ENCODE data around the gene NAXE. TPM values are rescaled to one million over a fixed set of nuclear protein-coding genes. Genes with fewer than 3 reads are reported as not detected.

NAXE gene
- polyA plus RNA-seq, result 100 to 1,000 TPM in 1 of 4 donors, 10 to 100 TPM in 3; 64.8 to 105 (median 94.3) TPM
- long read RNA-seq, donor 1, result 0 reads
- long read RNA-seq, donor 2, transcript NAXE-203 (6 exons, 1,125 nt), result major isoform, 21 of 22 reads
- long read RNA-seq, donor 2, partial matches to known transcripts, result 0 of 22 reads
- long read RNA-seq, donor 2, other reads (novel, unspliced or antisense), result 0 of 22 reads
- long read RNA-seq, donor 3, transcript NAXE-203 (6 exons, 1,125 nt), result major isoform, 22 of 26 reads
- long read RNA-seq, donor 3, partial matches to known transcripts, result 0 of 26 reads
- long read RNA-seq, donor 3, other reads (novel, unspliced or antisense), result 0 of 26 reads
- long read RNA-seq, donor 4, result 0 reads
- long read RNA-seq, donor 5, transcript NAXE-203 (6 exons, 1,125 nt), result major isoform, 14 of 20 reads
- long read RNA-seq, donor 5, partial matches to known transcripts, result 5 of 20 reads
- long read RNA-seq, donor 5, other reads (novel, unspliced or antisense), result 0 of 20 reads
- long read RNA-seq, donor 6, transcript NAXE-203 (6 exons, 1,125 nt), result major isoform, 22 of 40 reads
- long read RNA-seq, donor 6, partial matches to known transcripts, result 6 of 40 reads
- long read RNA-seq, donor 6, other reads (novel, unspliced or antisense), result 8 of 40 reads
- long read RNA-seq, donor 7, result 0 reads
- long read RNA-seq, donor 8, partial matches to known transcripts, result 0 of 2 reads
- long read RNA-seq, donor 8, other reads (novel, unspliced or antisense), result 0 of 2 reads
- long read RNA-seq, donor 9, transcript NAXE-203 (6 exons, 1,125 nt), result major isoform, 5 of 6 reads
- long read RNA-seq, donor 9, partial matches to known transcripts, result 0 of 6 reads
- long read RNA-seq, donor 9, other reads (novel, unspliced or antisense), result 0 of 6 reads
- long read RNA-seq, donor 10, transcript NAXE-203 (6 exons, 1,125 nt), result major isoform, 34 of 46 reads
- long read RNA-seq, donor 10, partial matches to known transcripts, result 0 of 46 reads
- long read RNA-seq, donor 10, other reads (novel, unspliced or antisense), result 10 of 46 reads

DNA sequence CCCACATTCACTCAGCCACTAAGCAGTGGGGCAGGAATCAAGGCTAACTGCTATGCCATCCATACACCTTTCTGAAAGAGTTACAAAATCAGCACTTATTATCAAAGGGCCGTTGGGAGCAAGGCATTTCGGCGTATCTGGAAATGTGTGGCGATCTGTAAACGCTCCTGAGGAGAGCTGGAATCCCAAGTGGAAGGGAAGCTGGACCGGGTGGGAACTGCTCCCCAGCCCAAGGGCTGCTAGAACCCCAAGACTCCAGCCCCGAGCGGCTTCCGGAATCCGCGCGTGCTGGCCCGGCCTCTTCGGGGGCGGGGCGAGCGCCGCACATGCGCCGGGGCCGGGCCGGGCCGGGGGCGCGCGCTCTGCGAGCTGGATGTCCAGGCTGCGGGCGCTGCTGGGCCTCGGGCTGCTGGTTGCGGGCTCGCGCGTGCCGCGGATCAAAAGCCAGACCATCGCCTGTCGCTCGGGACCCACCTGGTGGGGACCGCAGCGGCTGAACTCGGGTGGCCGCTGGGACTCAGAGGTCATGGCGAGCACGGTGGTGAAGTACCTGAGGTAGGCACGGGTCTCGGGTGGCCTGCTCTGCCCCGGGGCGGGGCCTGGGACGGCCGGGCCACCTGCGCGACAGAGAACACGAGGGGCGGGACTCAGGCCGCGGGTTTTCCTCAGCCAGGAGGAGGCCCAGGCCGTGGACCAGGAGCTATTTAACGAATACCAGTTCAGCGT, at the start of gene NAXE:
NAXE (plus strand) TSS at position 345 of the 726 bp plus-strand sequence; CDS start at position 374, 29 bp downstream.
- H3K27ac ChIP-seq (ENCODE audit: low read depth in 1 of 3, low read length in 2 of 3), result peak within 1 kb of the TSS; percentile 82 to 93 (median 90)
- H3K4me1 ChIP-seq (ENCODE audit: control insufficient read depth in 3 of 3, insufficient read depth in 2 of 3, low read depth in 1 of 3, low read length in 2 of 3), result peaks cover 0 to 7% (median 0%) of the 10 kb centered on the region in 3 donors
- FAIRE-seq (no peak), DNase-seq (peak; percentile 83 to 91)
- peaks cover 0 to 35% (median 0%) of the 10 kb centered on the region in 3 donors for H3K36me3 ChIP-seq (ENCODE audit: control insufficient read depth in 3 of 3, insufficient read depth in 2 of 3, low read depth in 1 of 3, low read length in 3 of 3)
- H3K4me3 ChIP-seq (ENCODE audit: low read depth in 1 of 3, low read length in 3 of 3), result peak within 1 kb of the TSS; percentile 69 to 90 (median 71)
- H3K27me3 ChIP-seq (ENCODE audit: control insufficient read depth in 3 of 3, insufficient read depth in 3 of 3, low read length in 3 of 3), result no peaks in the 10 kb centered on the region
- 0 to 1% (median 0%) methylated on average over 48 to 60 of the region's 60 CpGs for WGBS, 3 donors
- no peaks in the 10 kb centered on the region for H3K9me3 ChIP-seq (ENCODE audit: control insufficient read depth in 2 of 2, insufficient read depth in 1 of 2, low read depth in 1 of 2, low read length in 1 of 2)

DNA sequence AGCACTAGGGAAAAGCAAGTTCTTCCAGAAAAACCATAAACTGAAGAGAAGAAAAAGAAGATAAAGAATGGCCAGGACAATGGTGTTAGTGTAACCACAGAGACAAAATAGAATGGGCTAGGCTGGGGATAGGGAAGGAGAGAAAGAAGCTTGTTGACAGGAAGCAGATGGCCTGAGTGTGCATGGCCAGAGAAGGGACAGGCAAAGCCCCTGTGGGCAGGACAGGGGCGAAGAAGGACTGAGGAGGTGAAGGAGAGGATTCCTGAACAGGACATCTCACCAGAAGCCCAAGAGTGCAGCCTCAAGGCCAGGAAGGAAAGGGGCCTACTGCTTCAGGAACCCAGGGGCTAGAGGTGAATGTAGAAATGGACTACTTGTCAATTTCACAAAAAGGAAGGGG, 48.5 kb upstream of the NAXE start:
- Histone ChIP-seq H3K36me3 (ENCODE audit: control insufficient read depth in 3 of 3, insufficient read depth in 2 of 3, low read depth in 1 of 3, low read length in 3 of 3) (peaks cover 0 to 50% (median 0%) of the 10 kb centered on the region in 3 donors), H3K9me3 (ENCODE audit: control insufficient read depth in 2 of 2, insufficient read depth in 1 of 2, low read depth in 1 of 2, low read length in 1 of 2) (no peaks in the 10 kb centered on the region), H3K4me3 (ENCODE audit: low read depth in 1 of 3, low read length in 3 of 3) (no peak overlapping the region), H3K27me3 (ENCODE audit: control insufficient read depth in 3 of 3, insufficient read depth in 3 of 3, low read length in 3 of 3) (no peaks in the 10 kb centered on the region), H3K27ac (ENCODE audit: low read depth in 1 of 3, low read length in 2 of 3) (no peak overlapping the region), H3K4me1 (ENCODE audit: control insufficient read depth in 3 of 3, insufficient read depth in 2 of 3, low read depth in 1 of 3, low read length in 2 of 3) (peaks cover 0 to 9% (median 0%) of the 10 kb centered on the region in 3 donors)
- no peak for DNase-seq
- 83 to 95% (median 86%) methylated on average over 1 of the region's 1 CpG for WGBS, 3 donors
- FAIRE-seq, result no peak

DNA sequence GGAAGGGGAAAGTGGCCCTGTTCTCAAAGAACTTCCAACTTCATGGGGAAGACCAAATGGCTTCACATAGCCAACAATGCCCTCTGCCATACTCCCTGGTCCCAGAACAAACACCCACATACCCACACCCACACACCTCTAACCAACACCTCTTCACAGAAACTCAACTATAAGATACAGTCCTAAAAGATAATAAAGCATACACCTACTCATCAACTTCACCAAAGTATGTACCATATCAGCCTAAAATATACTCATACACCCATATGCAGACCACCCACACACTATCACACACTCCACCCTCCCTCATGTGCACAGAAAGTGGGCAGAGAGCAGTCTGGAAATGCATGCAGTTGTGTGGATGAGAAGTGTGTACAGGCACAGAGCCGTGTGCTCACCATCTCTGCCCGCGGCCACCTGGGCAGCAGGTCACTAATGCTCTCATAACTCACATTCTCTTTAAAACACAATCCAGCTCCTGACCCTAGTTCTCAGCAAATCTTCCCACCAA, 46.9 kb upstream of the NAXE start:
- Histone ChIP-seq H3K27ac (ENCODE audit: low read depth in 1 of 3, low read length in 2 of 3) (no peak overlapping the region), H3K9me3 (ENCODE audit: control insufficient read depth in 2 of 2, insufficient read depth in 1 of 2, low read depth in 1 of 2, low read length in 1 of 2) (no peaks in the 10 kb centered on the region), H3K27me3 (ENCODE audit: control insufficient read depth in 3 of 3, insufficient read depth in 3 of 3, low read length in 3 of 3) (no peaks in the 10 kb centered on the region), H3K4me3 (ENCODE audit: low read depth in 1 of 3, low read length in 3 of 3) (no peak overlapping the region), H3K4me1 (ENCODE audit: control insufficient read depth in 3 of 3, insufficient read depth in 2 of 3, low read depth in 1 of 3, low read length in 2 of 3) (peaks cover 0 to 9% (median 0%) of the 10 kb centered on the region in 3 donors), H3K36me3 (ENCODE audit: control insufficient read depth in 3 of 3, insufficient read depth in 2 of 3, low read depth in 1 of 3, low read length in 3 of 3) (peaks cover 0 to 50% (median 0%) of the 10 kb centered on the region in 3 donors)
- WGBS, 3 donors, result 96 to 100% (median 99%) methylated on average over 3 of the region's 3 CpGs
- FAIRE-seq, result no peak
- DNase-seq, result no peak

DNA sequence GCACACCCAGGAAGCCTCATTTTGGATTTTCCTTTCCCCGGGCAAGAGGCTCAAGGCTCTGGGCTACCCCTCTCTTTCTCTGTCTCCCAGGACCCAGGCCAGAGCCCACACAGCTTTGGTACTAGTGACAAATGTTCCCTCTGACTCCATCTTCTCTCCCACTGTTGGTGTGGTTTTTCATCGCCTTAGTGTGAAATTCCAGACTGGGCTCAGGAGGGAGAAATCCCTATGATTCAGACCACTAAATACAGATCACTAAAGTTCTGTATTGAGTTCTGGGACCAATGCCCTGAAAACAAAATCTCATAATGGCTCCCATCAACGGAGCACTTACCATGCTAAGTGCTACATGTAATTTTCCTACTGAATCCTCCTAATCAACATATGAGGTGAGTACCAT, 45.3 kb upstream of the NAXE start:
- H3K36me3 ChIP-seq (ENCODE audit: control insufficient read depth in 3 of 3, insufficient read depth in 2 of 3, low read depth in 1 of 3, low read length in 3 of 3), result peaks cover 0 to 49% (median 0%) of the 10 kb centered on the region in 3 donors
- H3K27me3 ChIP-seq (ENCODE audit: control insufficient read depth in 3 of 3, insufficient read depth in 3 of 3, low read length in 3 of 3), result no peaks in the 10 kb centered on the region
- H3K9me3 ChIP-seq (ENCODE audit: control insufficient read depth in 2 of 2, insufficient read depth in 1 of 2, low read depth in 1 of 2, low read length in 1 of 2), result no peaks in the 10 kb centered on the region
- H3K4me1 ChIP-seq (ENCODE audit: control insufficient read depth in 3 of 3, insufficient read depth in 2 of 3, low read depth in 1 of 3, low read length in 2 of 3), result peaks cover 0 to 9% (median 0%) of the 10 kb centered on the region in 3 donors
- 83 to 95% (median 90%) methylated on average over 3 of the region's 3 CpGs for WGBS, 3 donors
- no peak for DNase-seq
- no peak for FAIRE-seq
- no peak overlapping the region for H3K4me3 ChIP-seq (ENCODE audit: low read depth in 1 of 3, low read length in 3 of 3)
- no peak overlapping the region for H3K27ac ChIP-seq (ENCODE audit: low read depth in 1 of 3, low read length in 2 of 3)

DNA sequence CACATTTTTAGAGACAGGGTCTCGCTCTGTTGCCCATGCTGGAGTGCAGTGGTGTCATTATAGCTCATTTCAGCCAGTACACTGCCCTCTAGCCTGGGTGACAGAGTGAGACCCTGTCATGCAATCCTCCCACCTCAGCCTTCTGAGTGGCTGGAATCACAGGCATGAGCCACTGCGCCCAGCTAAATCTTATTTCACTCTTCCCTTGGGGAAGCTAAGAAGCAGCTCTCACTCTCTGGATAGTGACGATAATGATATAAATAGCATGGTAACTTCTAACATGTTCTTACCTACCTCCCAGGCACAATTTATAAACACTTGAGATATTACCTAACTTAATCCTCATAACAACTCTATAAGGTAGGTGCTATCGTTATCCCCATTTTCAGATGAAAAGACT, 44.1 kb upstream of the NAXE start:
- peaks cover 0 to 54% (median 0%) of the 10 kb centered on the region in 3 donors for H3K36me3 ChIP-seq (ENCODE audit: control insufficient read depth in 3 of 3, insufficient read depth in 2 of 3, low read depth in 1 of 3, low read length in 3 of 3)
- DNase-seq (no peak), FAIRE-seq (no peak)
- H3K9me3 ChIP-seq (ENCODE audit: control insufficient read depth in 2 of 2, insufficient read depth in 1 of 2, low read depth in 1 of 2, low read length in 1 of 2), result no peaks in the 10 kb centered on the region
- H3K27ac ChIP-seq (ENCODE audit: low read depth in 1 of 3, low read length in 2 of 3), result no peak overlapping the region
- 95 to 99% (median 98%) methylated on average over 4 of the region's 4 CpGs for WGBS, 3 donors
- H3K4me1 ChIP-seq (ENCODE audit: control insufficient read depth in 3 of 3, insufficient read depth in 2 of 3, low read depth in 1 of 3, low read length in 2 of 3), result peaks cover 0 to 1% (median 0%) of the 10 kb centered on the region in 3 donors
- no peak overlapping the region for H3K4me3 ChIP-seq (ENCODE audit: low read depth in 1 of 3, low read length in 3 of 3)
- no peaks in the 10 kb centered on the region for H3K27me3 ChIP-seq (ENCODE audit: control insufficient read depth in 3 of 3, insufficient read depth in 3 of 3, low read length in 3 of 3)

DNA sequence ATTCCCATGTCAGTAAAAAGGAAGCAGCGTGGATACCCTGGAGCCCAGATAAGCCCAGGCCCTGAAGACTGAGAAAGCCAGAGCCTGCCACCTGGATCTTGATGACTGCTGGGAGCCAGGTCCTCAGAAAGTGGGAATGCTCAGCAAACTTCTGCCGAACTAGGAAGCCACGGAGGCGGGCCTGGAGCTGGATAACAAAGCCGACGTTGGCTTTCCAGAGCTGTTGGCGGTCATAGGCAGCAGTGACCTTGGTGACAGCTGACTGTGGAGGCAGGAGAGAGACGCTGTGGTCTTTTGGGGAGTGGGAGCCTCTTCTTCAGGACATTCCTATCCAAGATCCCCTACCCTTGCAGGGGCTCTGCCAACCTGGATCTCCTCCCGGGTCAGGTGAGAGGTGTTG, 43.6 kb upstream of the NAXE start:
- 94 to 98% (median 94%) methylated on average over 9 of the region's 9 CpGs for WGBS, 3 donors
- H3K4me3 ChIP-seq (ENCODE audit: low read depth in 1 of 3, low read length in 3 of 3), result no peak overlapping the region
- DNase-seq (no peak), FAIRE-seq (no peak)
- no peaks in the 10 kb centered on the region for H3K27me3 ChIP-seq (ENCODE audit: control insufficient read depth in 3 of 3, insufficient read depth in 3 of 3, low read length in 3 of 3)
- no peak overlapping the region for H3K27ac ChIP-seq (ENCODE audit: low read depth in 1 of 3, low read length in 2 of 3)
- H3K36me3 ChIP-seq (ENCODE audit: control insufficient read depth in 3 of 3, insufficient read depth in 2 of 3, low read depth in 1 of 3, low read length in 3 of 3), result peaks cover 0 to 55% (median 0%) of the 10 kb centered on the region in 3 donors
- H3K9me3 ChIP-seq (ENCODE audit: control insufficient read depth in 2 of 2, insufficient read depth in 1 of 2, low read depth in 1 of 2, low read length in 1 of 2), result no peaks in the 10 kb centered on the region
- H3K4me1 ChIP-seq (ENCODE audit: control insufficient read depth in 3 of 3, insufficient read depth in 2 of 3, low read depth in 1 of 3, low read length in 2 of 3), result no peaks in the 10 kb centered on the region

DNA sequence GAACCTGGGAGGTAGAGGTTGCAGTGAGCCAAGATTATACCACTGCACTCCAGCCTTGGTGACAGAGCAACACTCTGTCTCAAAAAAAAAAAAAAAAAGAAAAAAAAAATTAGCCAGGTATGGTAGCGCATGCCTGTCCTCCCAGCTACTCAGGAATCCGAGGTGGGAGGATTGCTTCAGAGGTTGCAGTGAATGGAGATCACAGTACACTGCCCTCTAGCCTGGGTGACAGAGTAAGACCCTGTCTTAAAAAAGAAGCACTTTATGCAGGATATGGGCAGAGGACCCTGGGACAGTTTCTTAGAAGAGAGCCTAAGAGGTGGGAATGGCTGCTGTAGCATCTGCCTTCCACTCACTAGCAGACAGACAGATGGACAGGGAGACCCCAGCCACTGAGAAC, 42.2 kb upstream of the NAXE start:
- Histone ChIP-seq H3K36me3 (ENCODE audit: control insufficient read depth in 3 of 3, insufficient read depth in 2 of 3, low read depth in 1 of 3, low read length in 3 of 3) (peaks cover 0 to 52% (median 0%) of the 10 kb centered on the region in 3 donors), H3K27me3 (ENCODE audit: control insufficient read depth in 3 of 3, insufficient read depth in 3 of 3, low read length in 3 of 3) (no peaks in the 10 kb centered on the region), H3K27ac (ENCODE audit: low read depth in 1 of 3, low read length in 2 of 3) (no peak overlapping the region), H3K9me3 (ENCODE audit: control insufficient read depth in 2 of 2, insufficient read depth in 1 of 2, low read depth in 1 of 2, low read length in 1 of 2) (no peaks in the 10 kb centered on the region), H3K4me3 (ENCODE audit: low read depth in 1 of 3, low read length in 3 of 3) (no peak overlapping the region), H3K4me1 (ENCODE audit: control insufficient read depth in 3 of 3, insufficient read depth in 2 of 3, low read depth in 1 of 3, low read length in 2 of 3) (no peaks in the 10 kb centered on the region)
- no peak for FAIRE-seq
- no peak for DNase-seq
- 80 to 83% (median 80%) methylated on average over 2 of the region's 2 CpGs for WGBS, 3 donors
